ENCODE results near the gene GJA3. TPM values are rescaled to one million over a fixed set of nuclear protein-coding genes. Genes with fewer than 3 reads are reported as not detected.

GJA3 gene
- total and polyA plus RNA-seq, 2 donors (not counting 1 experiment from before 2014, with no cell fraction given) = 0.33 to 0.44 TPM

DNA sequence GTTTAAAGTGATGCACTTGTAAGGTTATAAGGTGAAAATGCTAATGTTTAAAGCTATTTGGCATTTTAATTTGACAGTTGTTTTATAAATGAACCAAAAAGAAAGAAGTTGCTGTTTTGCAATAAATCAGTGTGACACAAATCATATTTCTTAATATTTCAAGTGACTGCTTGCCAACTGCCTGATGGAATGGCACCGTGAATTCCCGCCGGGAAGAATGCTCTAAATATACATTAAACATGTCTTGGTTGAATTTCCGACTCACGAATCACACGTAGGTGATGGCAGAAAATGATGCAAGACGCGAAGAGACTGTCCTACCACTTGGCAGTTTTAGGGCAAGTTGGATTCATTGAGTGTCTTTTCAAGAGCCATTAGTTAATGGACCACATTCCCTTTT lies 34.9 kb upstream of the GJA3 start:
- H2AFZ ChIP-seq (ENCODE audit: low read length) = no peak overlapping the region
- no peaks in the 10 kb centered on the region for H3K36me3 ChIP-seq (ENCODE audit: control insufficient read depth, insufficient read depth, low read length)
- TF ChIP-seq, protein P1, sequence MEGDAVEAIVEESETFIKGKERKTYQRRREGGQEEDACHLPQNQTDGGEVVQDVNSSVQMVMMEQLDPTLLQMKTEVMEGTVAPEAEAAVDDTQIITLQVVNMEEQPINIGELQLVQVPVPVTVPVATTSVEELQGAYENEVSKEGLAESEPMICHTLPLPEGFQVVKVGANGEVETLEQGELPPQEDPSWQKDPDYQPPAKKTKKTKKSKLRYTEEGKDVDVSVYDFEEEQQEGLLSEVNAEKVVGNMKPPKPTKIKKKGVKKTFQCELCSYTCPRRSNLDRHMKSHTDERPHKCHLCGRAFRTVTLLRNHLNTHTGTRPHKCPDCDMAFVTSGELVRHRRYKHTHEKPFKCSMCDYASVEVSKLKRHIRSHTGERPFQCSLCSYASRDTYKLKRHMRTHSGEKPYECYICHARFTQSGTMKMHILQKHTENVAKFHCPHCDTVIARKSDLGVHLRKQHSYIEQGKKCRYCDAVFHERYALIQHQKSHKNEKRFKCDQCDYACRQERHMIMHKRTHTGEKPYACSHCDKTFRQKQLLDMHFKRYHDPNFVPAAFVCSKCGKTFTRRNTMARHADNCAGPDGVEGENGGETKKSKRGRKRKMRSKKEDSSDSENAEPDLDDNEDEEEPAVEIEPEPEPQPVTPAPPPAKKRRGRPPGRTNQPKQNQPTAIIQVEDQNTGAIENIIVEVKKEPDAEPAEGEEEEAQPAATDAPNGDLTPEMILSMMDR (conservative IDR thresholded peaks at IDR 0.05 in 1 of 2, IDR thresholded peaks at IDR 0.05 in 1 of 2; ENCODE audit: low read depth in 1 of 2, low read length in 2 of 2) = no peak
- no peak for TF ChIP-seq EZH2 (IDR thresholded peaks at IDR 0.05; ENCODE audit: low read length, missing control alignments)
- H3K27me3 ChIP-seq (ENCODE audit: control insufficient read depth, insufficient read depth, low read length) = peaks cover 50% of the 10 kb centered on the region
- no peaks in the 10 kb centered on the region for H3K9me3 ChIP-seq (ENCODE audit: control insufficient read depth, insufficient read depth, low read depth, low read length)
- no peak overlapping the region for H3K4me3 ChIP-seq (replicated peaks in 1 of 4; ENCODE audit: control extremely low read depth in 1 of 4, insufficient read depth in 1 of 4, low read depth in 3 of 4, low read length in 4 of 4)
- H3K27ac ChIP-seq (ENCODE audit: insufficient read depth, low read length) = no peak overlapping the region
- H4K20me1 ChIP-seq (ENCODE audit: control insufficient read depth, extremely low read depth, insufficient read depth, low read length) = no peaks in the 10 kb centered on the region
- no peaks in the 10 kb centered on the region for H3K79me2 ChIP-seq (ENCODE audit: control insufficient read depth, insufficient read depth, low read length)
- no peaks in the 10 kb centered on the region for H3K4me1 ChIP-seq (ENCODE audit: control insufficient read depth, extremely low read depth, insufficient read depth, low read length)
- H3K9ac ChIP-seq (ENCODE audit: insufficient read depth, low read length) = no peak overlapping the region
- no peak for DNase-seq (ENCODE audit: low read depth in 2 of 2)
- no peak overlapping the region for H3K4me2 ChIP-seq (ENCODE audit: extremely low read depth, insufficient read depth, low read length)

DNA sequence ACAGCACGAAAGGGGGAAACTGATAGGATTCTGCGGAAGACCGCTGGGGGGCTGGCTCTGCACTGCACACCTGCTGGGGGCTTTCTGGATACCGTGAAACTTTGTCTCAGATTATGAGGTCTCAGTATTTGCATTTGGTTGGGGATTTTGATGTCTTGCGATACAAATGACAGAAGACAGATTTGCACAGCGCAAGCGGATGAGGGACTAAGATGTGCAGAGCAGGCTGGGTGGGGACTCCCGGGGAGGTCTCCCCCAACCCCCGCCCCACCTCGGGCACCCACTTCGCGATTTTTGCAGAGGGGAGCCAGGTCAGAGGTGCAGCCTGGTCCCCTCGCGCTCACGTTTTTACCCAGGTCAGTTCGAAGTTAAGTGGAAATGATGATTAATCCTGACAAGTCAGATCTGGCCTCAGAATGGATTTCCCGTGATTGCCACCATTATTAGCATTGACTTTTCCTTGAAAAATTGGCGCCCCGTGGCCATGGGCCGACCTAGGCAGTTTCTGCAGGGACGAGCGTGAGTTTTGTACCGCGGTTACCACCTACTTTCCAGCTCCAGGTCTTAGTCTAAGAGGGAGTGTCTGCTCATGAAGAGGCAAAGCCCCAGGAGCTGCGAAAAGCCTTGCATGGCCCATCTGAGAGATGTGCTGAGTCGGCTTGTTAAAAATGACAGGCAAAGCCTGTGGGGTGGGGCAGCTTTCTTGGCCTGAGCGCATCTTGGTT lies 33.2 kb upstream of the GJA3 start:
- peaks cover 59% of the 10 kb centered on the region for H3K27me3 ChIP-seq (ENCODE audit: control insufficient read depth, insufficient read depth, low read length)
- H3K4me3 ChIP-seq (replicated peaks in 1 of 4; ENCODE audit: control extremely low read depth in 1 of 4, insufficient read depth in 1 of 4, low read depth in 3 of 4, low read length in 4 of 4) = no peak overlapping the region
- no peaks in the 10 kb centered on the region for H3K4me1 ChIP-seq (ENCODE audit: control insufficient read depth, extremely low read depth, insufficient read depth, low read length)
- no peak overlapping the region for H2AFZ ChIP-seq (ENCODE audit: low read length)
- no peak overlapping the region for H3K9ac ChIP-seq (ENCODE audit: insufficient read depth, low read length)
- H4K20me1 ChIP-seq (ENCODE audit: control insufficient read depth, extremely low read depth, insufficient read depth, low read length) = no peaks in the 10 kb centered on the region
- no peaks in the 10 kb centered on the region for H3K9me3 ChIP-seq (ENCODE audit: control insufficient read depth, insufficient read depth, low read depth, low read length)
- H3K36me3 ChIP-seq (ENCODE audit: control insufficient read depth, insufficient read depth, low read length) = no peaks in the 10 kb centered on the region
- H3K4me2 ChIP-seq (ENCODE audit: extremely low read depth, insufficient read depth, low read length) = no peak overlapping the region
- DNase-seq (ENCODE audit: low read depth in 2 of 2) = no peak
- no peaks in the 10 kb centered on the region for H3K79me2 ChIP-seq (ENCODE audit: control insufficient read depth, insufficient read depth, low read length)
- peak; percentile 8 for TF ChIP-seq EZH2 (IDR thresholded peaks at IDR 0.05; ENCODE audit: low read length, missing control alignments)
- TF ChIP-seq, protein P1 (conservative IDR thresholded peaks at IDR 0.05 in 1 of 2, IDR thresholded peaks at IDR 0.05 in 1 of 2; ENCODE audit: low read depth in 1 of 2, low read length in 2 of 2) = no peak
- H3K27ac ChIP-seq (ENCODE audit: insufficient read depth, low read length) = no peak overlapping the region

DNA sequence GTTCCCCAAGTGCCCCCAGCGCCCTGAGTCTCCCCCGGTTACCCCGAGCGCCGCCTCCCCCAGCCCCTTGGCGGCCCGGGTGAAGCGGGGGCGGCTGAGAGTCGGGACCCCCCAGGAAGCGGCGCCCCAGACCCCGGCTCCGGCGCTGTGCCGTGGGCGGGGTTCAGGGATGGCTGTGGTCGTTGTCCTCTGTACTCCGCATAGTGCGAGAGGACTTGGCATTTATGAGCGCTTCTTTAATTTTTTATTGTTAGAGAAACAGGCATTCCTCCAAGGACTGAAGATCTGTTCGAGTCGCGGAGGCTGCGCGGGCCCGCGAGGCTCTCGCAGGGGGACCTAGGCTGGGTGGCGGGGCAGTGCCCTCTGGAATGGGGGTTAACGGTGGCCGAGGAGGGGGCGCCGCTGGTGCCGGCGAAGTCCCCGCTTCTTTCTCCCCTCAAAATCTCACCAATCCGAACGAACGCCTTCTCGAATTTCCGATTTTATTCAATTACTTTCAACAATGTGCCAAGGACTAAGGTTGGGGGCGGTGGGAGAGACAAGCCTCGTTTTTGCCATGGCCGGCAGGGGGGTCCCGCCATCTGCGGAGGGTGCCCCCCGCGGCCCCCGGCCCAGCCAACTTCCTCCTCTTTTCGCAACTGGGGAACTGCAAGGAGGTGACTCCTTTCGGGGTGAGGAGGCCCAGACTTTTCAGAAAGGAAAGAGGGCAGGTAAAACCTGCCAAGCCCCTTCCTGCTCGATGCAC lies 32.5 kb upstream of the GJA3 start:
- Histone ChIP-seq H3K27me3 (ENCODE audit: control insufficient read depth, insufficient read depth, low read length) (peaks cover 59% of the 10 kb centered on the region), H4K20me1 (ENCODE audit: control insufficient read depth, extremely low read depth, insufficient read depth, low read length) (no peaks in the 10 kb centered on the region), H3K27ac (ENCODE audit: insufficient read depth, low read length) (no peak overlapping the region), H3K36me3 (ENCODE audit: control insufficient read depth, insufficient read depth, low read length) (no peaks in the 10 kb centered on the region), H2AFZ (ENCODE audit: low read length) (no peak overlapping the region), H3K79me2 (ENCODE audit: control insufficient read depth, insufficient read depth, low read length) (no peaks in the 10 kb centered on the region), H3K9me3 (ENCODE audit: control insufficient read depth, insufficient read depth, low read depth, low read length) (no peaks in the 10 kb centered on the region), H3K4me3 (replicated peaks in 1 of 4; ENCODE audit: control extremely low read depth in 1 of 4, insufficient read depth in 1 of 4, low read depth in 3 of 4, low read length in 4 of 4) (peak overlapping the region in 2 of 4 experiments; percentile 4 to 33), H3K9ac (ENCODE audit: insufficient read depth, low read length) (no peak overlapping the region), H3K4me1 (ENCODE audit: control insufficient read depth, extremely low read depth, insufficient read depth, low read length) (no peaks in the 10 kb centered on the region), H3K4me2 (ENCODE audit: extremely low read depth, insufficient read depth, low read length) (peak overlapping the region; percentile 54)
- TF ChIP-seq, protein P1 (conservative IDR thresholded peaks at IDR 0.05 in 1 of 2, IDR thresholded peaks at IDR 0.05 in 1 of 2; ENCODE audit: low read depth in 1 of 2, low read length in 2 of 2) = no peak
- peak; percentile 93 for TF ChIP-seq EZH2 (IDR thresholded peaks at IDR 0.05; ENCODE audit: low read length, missing control alignments)
- DNase-seq (ENCODE audit: low read depth in 2 of 2) = no peak
